ENCODE data around the gene AKAP12.
"Not testable (repeated sequence)": the region's sequence is repeated elsewhere in the genome, so short reads cannot be mapped to it uniquely, and the experiment has no call there.

The AKAP12 gene

GRCh38 chr6:151350442-151351145 is 110.8 kb downstream of the AKAP12 start:
- DNase-seq: no peak

GRCh38 chr6:151351146-151351700 is 111.5 kb downstream of the AKAP12 start:
- DNase-seq: no peak

- no peak for DNase-seq
Observed at GRCh38 chr6:151351731-151352130, 112.0 kb downstream of the AKAP12 start.

GRCh38 chr6:151352410-151353396 is 112.9 kb downstream of the AKAP12 start:
- DNase-seq: no peak

- no peak for DNase-seq
Observed at GRCh38 chr6:151353795-151354194, 114.0 kb downstream of the AKAP12 start.

GRCh38 chr6:151356983-151357382 is 117.2 kb downstream of the AKAP12 start:
- DNase-seq: not testable (repeated sequence)

GRCh38 chr6:151357758-151358436 is 118.1 kb downstream of the AKAP12 start:
- no peak for DNase-seq

GRCh38 chr6:151358475-151358874 is 118.7 kb downstream of the AKAP12 start:
- DNase-seq: no peak

- no peak for DNase-seq
Observed at GRCh38 chr6:151359486-151359885, 119.7 kb downstream of the AKAP12 start.

- no peak for DNase-seq
Observed at GRCh38 chr6:151365233-151365632, 125.5 kb downstream of the AKAP12 start.

GRCh38 chr6:151370509-151371078 is 130.8 kb downstream of the AKAP12 start:
- no peak for DNase-seq

GRCh38 chr6:151372164-151372563 is 132.4 kb downstream of the AKAP12 start:
- no peak for DNase-seq

GRCh38 chr6:151374036-151374683 is 134.4 kb downstream of the AKAP12 start:
- no peak for DNase-seq

GRCh38 chr6:151375833-151376232 is 136.1 kb downstream of the AKAP12 start:
- no peak for DNase-seq

- no peak for DNase-seq
Observed at GRCh38 chr6:151376440-151376839, 136.7 kb downstream of the AKAP12 start.

- no peak for DNase-seq
Observed at GRCh38 chr6:151377095-151377494, 137.3 kb downstream of the AKAP12 start.

GRCh38 chr6:151379933-151380847 is 140.4 kb downstream of the AKAP12 start:
- DNase-seq: no peak

GRCh38 chr6:151380848-151381205 is 141.1 kb downstream of the AKAP12 start:
- no peak for DNase-seq

- DNase-seq: no peak
Observed at GRCh38 chr6:151381722-151382121, 142.0 kb downstream of the AKAP12 start.

- not testable (repeated sequence) for DNase-seq
Observed at GRCh38 chr6:151382631-151383030, 142.9 kb downstream of the AKAP12 start.

GRCh38 chr6:151384151-151384550 is 144.4 kb downstream of the AKAP12 start:
- DNase-seq: no peak

Data from NCI-H1105 treated with DMSO at 0.1 percent for 48 hours (cell line).